MM.1S (cell line): Measurements from ENCODE around the gene LRRC49.

Experiments
- EZH2 ChIP-seq: fragments of 300-600 bp; sonication (generic); optimal IDR thresholded peaks from 2 replicates; pipeline ENCODE3; 2017; ENCODE audit warnings: low read depth, mild to moderate bottlenecking, antibody characterized with exemption, low read length, mixed read lengths
- TF ChIP-seq, protein P1 (sequence below): fragments of 300-600 bp; sonication (generic); IDR thresholded peaks from 2 replicates; pipeline ENCODE4 v1.5.1; 2016; ENCODE audit warnings: antibody characterized with exemption, low read length, mixed read lengths

DNA sequence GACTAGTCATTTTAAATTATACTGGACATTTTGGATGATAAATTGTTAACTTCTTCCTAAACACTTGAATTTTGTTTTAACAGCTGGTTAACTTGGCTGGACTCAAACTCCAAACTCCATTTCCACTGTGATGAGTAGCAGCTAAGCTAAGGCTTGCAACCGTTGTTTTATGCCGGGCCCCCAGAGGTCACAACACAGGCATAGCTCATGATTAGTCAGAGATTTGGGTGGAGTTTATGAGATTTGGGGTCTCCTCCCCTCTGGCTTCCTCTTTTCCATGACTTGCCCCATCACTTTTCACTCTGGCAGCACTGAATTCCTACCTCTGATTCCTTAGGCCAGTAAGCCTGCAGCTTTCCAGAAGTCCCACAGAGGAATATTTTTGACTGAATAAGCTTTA, 13.2 kb upstream of the LRRC49 start:
- TF ChIP-seq EZH2: no peak
- TF ChIP-seq, protein P1, sequence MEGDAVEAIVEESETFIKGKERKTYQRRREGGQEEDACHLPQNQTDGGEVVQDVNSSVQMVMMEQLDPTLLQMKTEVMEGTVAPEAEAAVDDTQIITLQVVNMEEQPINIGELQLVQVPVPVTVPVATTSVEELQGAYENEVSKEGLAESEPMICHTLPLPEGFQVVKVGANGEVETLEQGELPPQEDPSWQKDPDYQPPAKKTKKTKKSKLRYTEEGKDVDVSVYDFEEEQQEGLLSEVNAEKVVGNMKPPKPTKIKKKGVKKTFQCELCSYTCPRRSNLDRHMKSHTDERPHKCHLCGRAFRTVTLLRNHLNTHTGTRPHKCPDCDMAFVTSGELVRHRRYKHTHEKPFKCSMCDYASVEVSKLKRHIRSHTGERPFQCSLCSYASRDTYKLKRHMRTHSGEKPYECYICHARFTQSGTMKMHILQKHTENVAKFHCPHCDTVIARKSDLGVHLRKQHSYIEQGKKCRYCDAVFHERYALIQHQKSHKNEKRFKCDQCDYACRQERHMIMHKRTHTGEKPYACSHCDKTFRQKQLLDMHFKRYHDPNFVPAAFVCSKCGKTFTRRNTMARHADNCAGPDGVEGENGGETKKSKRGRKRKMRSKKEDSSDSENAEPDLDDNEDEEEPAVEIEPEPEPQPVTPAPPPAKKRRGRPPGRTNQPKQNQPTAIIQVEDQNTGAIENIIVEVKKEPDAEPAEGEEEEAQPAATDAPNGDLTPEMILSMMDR: no peak
